Measurements from ENCODE around the gene SLC39A5.

DNA sequence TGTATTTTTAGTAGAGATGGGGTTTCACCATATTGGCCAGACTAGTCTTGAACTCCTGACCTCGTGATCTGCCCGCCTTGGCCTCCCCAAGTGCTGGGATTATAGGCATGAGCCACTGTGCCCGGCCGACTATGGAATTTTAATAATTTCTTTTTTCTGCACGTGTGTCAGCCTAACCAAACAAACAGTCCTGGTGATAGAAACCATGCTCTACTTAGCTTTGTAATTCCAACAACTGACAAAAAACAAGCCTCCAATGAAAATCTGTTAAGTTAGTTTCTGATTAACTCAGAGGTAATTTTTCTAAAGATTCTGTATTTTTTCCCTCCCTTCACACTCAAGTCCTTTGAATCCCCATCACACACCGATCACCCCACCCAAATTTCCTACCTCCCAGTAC, 52.2 kb downstream of the SLC39A5 start:
- TF ChIP-seq, protein P1, sequence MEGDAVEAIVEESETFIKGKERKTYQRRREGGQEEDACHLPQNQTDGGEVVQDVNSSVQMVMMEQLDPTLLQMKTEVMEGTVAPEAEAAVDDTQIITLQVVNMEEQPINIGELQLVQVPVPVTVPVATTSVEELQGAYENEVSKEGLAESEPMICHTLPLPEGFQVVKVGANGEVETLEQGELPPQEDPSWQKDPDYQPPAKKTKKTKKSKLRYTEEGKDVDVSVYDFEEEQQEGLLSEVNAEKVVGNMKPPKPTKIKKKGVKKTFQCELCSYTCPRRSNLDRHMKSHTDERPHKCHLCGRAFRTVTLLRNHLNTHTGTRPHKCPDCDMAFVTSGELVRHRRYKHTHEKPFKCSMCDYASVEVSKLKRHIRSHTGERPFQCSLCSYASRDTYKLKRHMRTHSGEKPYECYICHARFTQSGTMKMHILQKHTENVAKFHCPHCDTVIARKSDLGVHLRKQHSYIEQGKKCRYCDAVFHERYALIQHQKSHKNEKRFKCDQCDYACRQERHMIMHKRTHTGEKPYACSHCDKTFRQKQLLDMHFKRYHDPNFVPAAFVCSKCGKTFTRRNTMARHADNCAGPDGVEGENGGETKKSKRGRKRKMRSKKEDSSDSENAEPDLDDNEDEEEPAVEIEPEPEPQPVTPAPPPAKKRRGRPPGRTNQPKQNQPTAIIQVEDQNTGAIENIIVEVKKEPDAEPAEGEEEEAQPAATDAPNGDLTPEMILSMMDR (IDR thresholded peaks at IDR 0.05): no peak
- TF ChIP-seq POLR2A (IDR thresholded peaks at IDR 0.05) (no peak), EP300 (IDR thresholded peaks at IDR 0.05) (no peak)
